HepG2 (cell line): ENCODE measurements around the gene CAPN2.

Source experiments
- CTCF ChIP-seq: sonication (generic); formaldehyde crosslinking; IDR thresholded peaks from 2 replicates; pipeline ENCODE4 v1.5.0; 2020; ENCODE audit warnings: mild to moderate bottlenecking, missing genetic modification reagents, moderate library complexity
- FIP1L1 ChIP-seq: fragments of 200-400 bp; formaldehyde crosslinking; IDR thresholded peaks from 2 replicates; pipeline ENCODE4 v1.6.1; 2018; ENCODE audit warnings: low read depth, mild to moderate bottlenecking, low read length, moderate library complexity, borderline replicate concordance; ENCODE audit not compliant: insufficient read depth
- POLR2A ChIP-seq, 2 experiments: IDR thresholded peaks; 2 replicates each; pipeline ENCODE4 v1.6.1; 2011; ENCODE audit warnings: low read depth in 2 of 2, low read length in 2 of 2, mild to moderate bottlenecking in 1 of 2, moderate library complexity in 1 of 2; ENCODE audit not compliant: insufficient read depth in 1 of 2
- ZXDC ChIP-seq: sonication (generic); formaldehyde crosslinking; IDR thresholded peaks from 2 replicates; pipeline ENCODE4 v1.5.0; 2020; ENCODE audit warnings: mild to moderate bottlenecking, missing genetic modification reagents

GRCh38 chr1:223742856-223743517 is 30.6 kb downstream of the CAPN2 start:
- TF ChIP-seq POLR2A (IDR thresholded peaks at IDR 0.05; ENCODE audit: insufficient read depth in 1 of 2, low read depth in 2 of 2, low read length in 2 of 2), result no peak
- TF ChIP-seq FIP1L1, result no peak
- no peak for TF ChIP-seq ZXDC (CRISPR knock-in tag)
- TF ChIP-seq CTCF (CRISPR knock-in tag), result no peak
